GM12873 (cell line): Measurements from ENCODE around the gene RASSF4.

Source experiments
- TF ChIP-seq, protein P1 (sequence below): IDR thresholded peaks from 2 replicates; pipeline ENCODE4 v1.5.1; 2012; ENCODE audit warnings: low read depth, mild to moderate bottlenecking, moderate library complexity, low read length, control low read depth; ENCODE audit not compliant: insufficient read depth; ENCODE audit errors: missing control alignments

The RASSF4 gene

DNA sequence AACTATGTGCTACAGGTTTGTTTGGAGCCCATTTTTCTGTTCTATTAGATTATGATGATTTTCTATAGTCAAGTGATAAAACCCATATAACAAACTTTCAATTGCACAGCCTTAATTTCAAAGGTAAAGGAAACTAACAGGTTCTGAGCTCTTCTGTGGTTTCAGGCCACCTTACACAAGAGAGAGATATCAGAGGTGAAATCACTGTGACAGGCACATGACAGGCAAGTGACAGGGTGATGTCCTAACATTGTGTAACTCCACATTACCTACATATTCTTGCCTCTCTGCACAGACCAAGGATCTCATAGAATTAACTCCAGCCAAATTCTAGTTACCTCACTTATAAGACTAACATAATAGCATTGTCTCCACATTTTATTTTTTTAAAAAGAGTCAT, 76.1 kb downstream of the RASSF4 start:
- TF ChIP-seq, protein P1, sequence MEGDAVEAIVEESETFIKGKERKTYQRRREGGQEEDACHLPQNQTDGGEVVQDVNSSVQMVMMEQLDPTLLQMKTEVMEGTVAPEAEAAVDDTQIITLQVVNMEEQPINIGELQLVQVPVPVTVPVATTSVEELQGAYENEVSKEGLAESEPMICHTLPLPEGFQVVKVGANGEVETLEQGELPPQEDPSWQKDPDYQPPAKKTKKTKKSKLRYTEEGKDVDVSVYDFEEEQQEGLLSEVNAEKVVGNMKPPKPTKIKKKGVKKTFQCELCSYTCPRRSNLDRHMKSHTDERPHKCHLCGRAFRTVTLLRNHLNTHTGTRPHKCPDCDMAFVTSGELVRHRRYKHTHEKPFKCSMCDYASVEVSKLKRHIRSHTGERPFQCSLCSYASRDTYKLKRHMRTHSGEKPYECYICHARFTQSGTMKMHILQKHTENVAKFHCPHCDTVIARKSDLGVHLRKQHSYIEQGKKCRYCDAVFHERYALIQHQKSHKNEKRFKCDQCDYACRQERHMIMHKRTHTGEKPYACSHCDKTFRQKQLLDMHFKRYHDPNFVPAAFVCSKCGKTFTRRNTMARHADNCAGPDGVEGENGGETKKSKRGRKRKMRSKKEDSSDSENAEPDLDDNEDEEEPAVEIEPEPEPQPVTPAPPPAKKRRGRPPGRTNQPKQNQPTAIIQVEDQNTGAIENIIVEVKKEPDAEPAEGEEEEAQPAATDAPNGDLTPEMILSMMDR = no peak

DNA sequence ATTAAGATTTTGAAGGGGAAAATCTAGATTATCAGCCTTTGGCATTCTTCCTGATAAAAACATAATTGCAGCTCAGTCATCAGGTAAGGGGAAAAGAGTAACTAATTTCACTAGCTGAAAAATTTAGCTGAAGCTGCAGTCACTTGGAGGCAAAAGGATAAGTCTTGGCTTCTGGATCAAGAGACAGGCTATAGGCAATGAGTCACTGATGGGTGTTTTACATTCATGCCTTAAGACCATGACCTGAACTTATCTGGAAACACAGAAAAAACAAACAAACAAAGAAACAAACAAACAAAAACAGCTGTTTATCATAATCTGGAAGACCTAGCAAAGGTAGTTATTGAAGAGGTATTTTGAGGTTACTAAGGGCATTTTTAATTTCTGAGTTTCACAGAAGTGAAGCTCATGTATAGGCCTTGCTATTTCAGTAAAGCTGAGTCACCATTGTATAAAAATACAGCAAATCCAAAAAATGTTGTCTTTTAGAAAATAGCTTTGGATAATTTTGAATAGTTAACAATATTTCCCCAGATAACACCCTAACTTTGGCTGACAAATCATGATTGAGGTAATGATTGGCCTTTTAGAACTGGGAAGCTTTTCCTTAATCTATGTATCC, 81.4 kb downstream of the RASSF4 start:
- TF ChIP-seq, protein P1 = no peak

DNA sequence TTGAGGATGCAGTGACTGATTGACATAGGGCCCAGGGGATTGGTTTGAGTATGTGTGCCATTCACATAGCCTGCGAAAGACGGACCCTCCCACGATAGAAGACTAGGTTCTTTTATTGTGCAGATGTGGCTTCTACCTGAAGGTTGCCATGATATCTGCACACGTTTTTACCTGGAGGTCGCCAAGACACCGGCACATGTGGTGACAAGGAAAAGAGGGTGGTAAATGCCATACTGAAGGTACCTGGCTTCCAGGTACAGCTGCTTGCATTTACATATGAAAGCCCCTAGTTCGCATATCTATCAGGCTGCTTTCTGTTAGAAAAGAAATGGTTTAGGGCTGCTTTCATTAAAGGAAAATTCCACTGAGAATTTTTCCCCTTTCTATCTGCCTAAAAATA, 84.7 kb downstream of the RASSF4 start:
- TF ChIP-seq, protein P1 = no peak
